HL-60 (cell line): ENCODE measurements around the gene CNTNAP2.

Experiments used
- DNase-seq, 2 experiments: peaks; one replicate each; pipeline ENCODE4 v3.0.0-alpha.2; 2010 to 2020; ENCODE audit warnings: low read depth in 1 of 2, low spot score in 1 of 2
- H3K27ac ChIP-seq: fragments of 250-450 bp; sonication (Bioruptor Pico); replicated peaks from 2 replicates; pipeline ENCODE4 v1.5.1; 2020; ENCODE audit warnings: mild to moderate bottlenecking, moderate library complexity
- H3K27me3 ChIP-seq: fragments of 250-450 bp; sonication (Bioruptor Pico); 2 replicates; pipeline ENCODE4 v1.5.1; 2021; ENCODE audit warnings: mild to moderate bottlenecking, moderate library complexity; ENCODE audit not compliant: insufficient read depth, poor library complexity, severe bottlenecking
- H3K4me3 ChIP-seq: replicated peaks from 2 replicates; pipeline ENCODE4 v1.5.1; 2011; ENCODE audit warnings: mild to moderate bottlenecking, control low read depth, low read length; ENCODE audit not compliant: insufficient read depth
- GABPA ChIP-seq: IDR thresholded peaks from 2 replicates; pipeline ENCODE4 v1.6.1; 2012; ENCODE audit warnings: low read depth
- POLR2AphosphoS5 ChIP-seq: IDR thresholded peaks from 2 replicates; pipeline ENCODE4 v1.6.1; 2012; ENCODE audit warnings: low read depth
- SPI1 ChIP-seq: IDR thresholded peaks from 2 replicates; pipeline ENCODE4 v1.6.1; 2012; ENCODE audit warnings: low read depth, mild to moderate bottlenecking, borderline replicate concordance
- TF ChIP-seq, protein P1 (sequence below): IDR thresholded peaks from 2 replicates; pipeline ENCODE4 v1.6.1; 2012; ENCODE audit warnings: low read depth; ENCODE audit not compliant: insufficient replicate concordance
- TF ChIP-seq, protein P2 (sequence below): IDR thresholded peaks from one replicate; pipeline ENCODE4 v1.5.1; 2011; ENCODE audit warnings: low read length, control low read depth, inconsistent platforms; ENCODE audit not compliant: insufficient read depth

The CNTNAP2 gene

DNA sequence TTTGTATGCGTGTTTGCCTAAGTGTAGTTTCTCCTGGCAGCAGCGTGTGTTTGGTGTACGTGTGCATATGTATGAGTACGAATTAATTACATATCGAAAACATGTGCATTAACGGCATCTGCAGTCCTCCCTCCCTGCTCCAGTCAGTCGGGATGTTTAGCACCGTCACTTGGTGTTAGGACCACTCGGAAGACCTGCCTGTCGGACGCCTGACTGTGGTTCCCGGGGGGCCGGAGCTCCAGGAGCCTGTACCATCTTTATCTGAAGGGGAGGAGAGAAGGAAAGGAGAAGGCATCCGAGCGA, 1.1 kb upstream of the CNTNAP2 start:
- Histone ChIP-seq H3K4me3 (peak overlapping the region; percentile 70), H3K27ac (no peak overlapping the region)
- no peak for TF ChIP-seq GABPA
- TF ChIP-seq SPI1, result no peak
- TF ChIP-seq, protein P1, sequence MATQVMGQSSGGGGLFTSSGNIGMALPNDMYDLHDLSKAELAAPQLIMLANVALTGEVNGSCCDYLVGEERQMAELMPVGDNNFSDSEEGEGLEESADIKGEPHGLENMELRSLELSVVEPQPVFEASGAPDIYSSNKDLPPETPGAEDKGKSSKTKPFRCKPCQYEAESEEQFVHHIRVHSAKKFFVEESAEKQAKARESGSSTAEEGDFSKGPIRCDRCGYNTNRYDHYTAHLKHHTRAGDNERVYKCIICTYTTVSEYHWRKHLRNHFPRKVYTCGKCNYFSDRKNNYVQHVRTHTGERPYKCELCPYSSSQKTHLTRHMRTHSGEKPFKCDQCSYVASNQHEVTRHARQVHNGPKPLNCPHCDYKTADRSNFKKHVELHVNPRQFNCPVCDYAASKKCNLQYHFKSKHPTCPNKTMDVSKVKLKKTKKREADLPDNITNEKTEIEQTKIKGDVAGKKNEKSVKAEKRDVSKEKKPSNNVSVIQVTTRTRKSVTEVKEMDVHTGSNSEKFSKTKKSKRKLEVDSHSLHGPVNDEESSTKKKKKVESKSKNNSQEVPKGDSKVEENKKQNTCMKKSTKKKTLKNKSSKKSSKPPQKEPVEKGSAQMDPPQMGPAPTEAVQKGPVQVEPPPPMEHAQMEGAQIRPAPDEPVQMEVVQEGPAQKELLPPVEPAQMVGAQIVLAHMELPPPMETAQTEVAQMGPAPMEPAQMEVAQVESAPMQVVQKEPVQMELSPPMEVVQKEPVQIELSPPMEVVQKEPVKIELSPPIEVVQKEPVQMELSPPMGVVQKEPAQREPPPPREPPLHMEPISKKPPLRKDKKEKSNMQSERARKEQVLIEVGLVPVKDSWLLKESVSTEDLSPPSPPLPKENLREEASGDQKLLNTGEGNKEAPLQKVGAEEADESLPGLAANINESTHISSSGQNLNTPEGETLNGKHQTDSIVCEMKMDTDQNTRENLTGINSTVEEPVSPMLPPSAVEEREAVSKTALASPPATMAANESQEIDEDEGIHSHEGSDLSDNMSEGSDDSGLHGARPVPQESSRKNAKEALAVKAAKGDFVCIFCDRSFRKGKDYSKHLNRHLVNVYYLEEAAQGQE, result no peak
- TF ChIP-seq, protein P2, sequence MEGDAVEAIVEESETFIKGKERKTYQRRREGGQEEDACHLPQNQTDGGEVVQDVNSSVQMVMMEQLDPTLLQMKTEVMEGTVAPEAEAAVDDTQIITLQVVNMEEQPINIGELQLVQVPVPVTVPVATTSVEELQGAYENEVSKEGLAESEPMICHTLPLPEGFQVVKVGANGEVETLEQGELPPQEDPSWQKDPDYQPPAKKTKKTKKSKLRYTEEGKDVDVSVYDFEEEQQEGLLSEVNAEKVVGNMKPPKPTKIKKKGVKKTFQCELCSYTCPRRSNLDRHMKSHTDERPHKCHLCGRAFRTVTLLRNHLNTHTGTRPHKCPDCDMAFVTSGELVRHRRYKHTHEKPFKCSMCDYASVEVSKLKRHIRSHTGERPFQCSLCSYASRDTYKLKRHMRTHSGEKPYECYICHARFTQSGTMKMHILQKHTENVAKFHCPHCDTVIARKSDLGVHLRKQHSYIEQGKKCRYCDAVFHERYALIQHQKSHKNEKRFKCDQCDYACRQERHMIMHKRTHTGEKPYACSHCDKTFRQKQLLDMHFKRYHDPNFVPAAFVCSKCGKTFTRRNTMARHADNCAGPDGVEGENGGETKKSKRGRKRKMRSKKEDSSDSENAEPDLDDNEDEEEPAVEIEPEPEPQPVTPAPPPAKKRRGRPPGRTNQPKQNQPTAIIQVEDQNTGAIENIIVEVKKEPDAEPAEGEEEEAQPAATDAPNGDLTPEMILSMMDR, result no peak
- TF ChIP-seq POLR2AphosphoS5, result no peak

DNA sequence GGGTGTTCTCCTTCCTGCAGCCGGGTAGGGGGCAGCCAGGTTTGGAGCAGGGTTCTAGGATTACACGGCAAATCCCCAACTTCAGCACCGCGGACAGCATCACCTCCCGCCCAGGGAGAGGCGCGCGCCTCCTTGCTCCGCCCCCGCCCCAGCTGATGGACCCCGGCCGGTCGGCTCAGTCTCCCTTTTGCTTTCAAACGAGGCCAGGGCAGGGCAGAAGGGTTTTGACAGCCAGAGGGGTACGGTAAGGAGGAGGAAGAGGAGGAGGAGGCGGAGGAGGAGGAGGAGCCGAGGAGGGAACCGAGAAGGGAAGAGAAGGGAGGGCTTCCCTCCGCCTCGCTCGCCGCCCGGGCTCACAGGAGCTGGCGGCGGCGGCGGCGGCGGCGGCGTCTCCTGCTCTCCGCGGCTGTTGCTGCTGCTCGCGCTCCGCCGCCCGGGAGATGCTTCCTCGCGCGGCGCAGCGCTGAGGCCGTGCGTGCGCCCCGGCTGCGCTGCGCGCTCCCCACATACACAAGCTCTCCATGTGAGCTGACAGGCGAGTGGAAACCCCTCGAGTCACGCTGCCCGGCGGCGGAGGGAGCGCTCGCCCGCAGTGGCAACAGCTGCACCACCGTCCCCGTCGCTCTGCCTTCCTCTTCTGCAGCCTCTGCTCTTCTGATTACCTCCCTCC, 615 bp upstream of the CNTNAP2 start:
- TF ChIP-seq, protein P1, result peak; percentile 99
- TF ChIP-seq GABPA (no peak), SPI1 (no peak)
- TF ChIP-seq, protein P2, result no peak
- Histone ChIP-seq H3K27ac (no peak overlapping the region), H3K27me3 (peaks cover 10% of the 10 kb centered on the region), H3K4me3 (peak overlapping the region; percentile 70)
- DNase-seq, result peak; percentile 23 to 27

More for the DNA sequence above, 1.1 kb upstream of the CNTNAP2 start:
- no peak for DNase-seq
- peaks cover 10% of the 10 kb centered on the region for H3K27me3 ChIP-seq

DNA sequence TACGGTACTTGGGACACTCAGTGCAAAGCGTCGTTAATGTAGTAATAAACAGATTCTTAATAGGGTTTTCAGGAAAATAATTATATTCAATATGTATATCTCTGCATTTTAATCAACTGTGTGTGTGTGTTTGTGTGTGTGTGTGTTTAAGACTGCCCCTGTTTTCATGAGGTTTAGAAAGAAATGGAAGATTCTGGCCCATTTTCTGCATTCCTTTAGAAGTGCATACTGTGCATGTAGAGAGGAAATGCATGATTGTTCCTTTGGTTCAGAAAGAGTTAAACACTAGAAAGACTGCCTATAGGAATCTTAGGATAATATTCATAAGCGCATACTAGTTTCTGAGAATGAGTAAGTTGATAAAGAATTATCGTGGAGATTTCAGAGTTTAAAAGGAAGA, 975 bp downstream of the CNTNAP2 start:
- no peak overlapping the region for H3K27ac ChIP-seq

More for the DNA sequence above, 975 bp downstream of the CNTNAP2 start:
- peaks cover 10% of the 10 kb centered on the region for H3K27me3 ChIP-seq
- H3K4me3 ChIP-seq, result no peak overlapping the region
- DNase-seq, result no peak
- TF ChIP-seq SPI1, result no peak
- TF ChIP-seq GABPA, result no peak
- TF ChIP-seq, protein P2, result no peak
- no peak for TF ChIP-seq POLR2AphosphoS5
- TF ChIP-seq, protein P1, result no peak
